K562 (cell line): ENCODE data around the gene OR2V2. TPM values are rescaled to one million over a fixed set of nuclear protein-coding genes. Genes with fewer than 3 reads are reported as not detected.
A peak's percentile ranks its signal among the peaks of the same experiment; 100 is the strongest.

ENCODE experiments used
- ATF7 ChIP-seq: fragments of 450-650 bp; IDR thresholded peaks from 2 replicates; pipeline ENCODE4 v1.7.1; 2014; ENCODE audit warnings: mild to moderate bottlenecking, moderate library complexity
- BDP1 ChIP-seq: IDR thresholded peaks from 3 replicates; pipeline ENCODE4 v1.6.1; 2011; ENCODE audit not compliant: insufficient read length, insufficient read depth
- HDAC6 ChIP-seq: IDR thresholded peaks from 2 replicates; pipeline ENCODE4 v1.6.1; 2012; ENCODE audit warnings: low read depth, mild to moderate bottlenecking, control low read depth, inconsistent platforms, low read length, moderate library complexity
- ILF3 ChIP-seq: fragments of 450-650 bp; IDR thresholded peaks from 2 replicates; pipeline ENCODE4 v1.6.1; 2018; ENCODE audit warnings: antibody characterized with exemption, mild to moderate bottlenecking, moderate library complexity, borderline replicate concordance
- KLF10 ChIP-seq: fragments of 250-450 bp; sonication (Bioruptor Pico); IDR thresholded peaks from 2 replicates; pipeline ENCODE4 v1.6.1; 2021; ENCODE audit warnings: matching md5 sums
- KLF13 ChIP-seq: fragments of 450-650 bp; IDR thresholded peaks from 2 replicates; pipeline ENCODE4 v1.6.1; 2016; ENCODE audit warnings: missing genetic modification characterization, low read depth, mild to moderate bottlenecking, missing compliant biosample characterization, moderate library complexity, borderline replicate concordance
- MGA ChIP-seq: fragments of 450-650 bp; IDR thresholded peaks from 2 replicates; pipeline ENCODE4 v1.6.1; 2016; ENCODE audit warnings: mild to moderate bottlenecking, moderate library complexity
- NR0B1 ChIP-seq: fragments of 450-650 bp; IDR thresholded peaks from one replicate; pipeline ENCODE4 v1.6.1; 2018; ENCODE audit warnings: mild to moderate bottlenecking, moderate library complexity; ENCODE audit not compliant: partially characterized antibody
- NRF1 ChIP-seq, 2 experiments: fragments of 450-650 bp; IDR thresholded peaks in 1 of 2; conservative IDR thresholded peaks in 1 of 2; 2 replicates each; pipeline ENCODE4 v1.6.1; 2014; ENCODE audit warnings: mild to moderate bottlenecking in 2 of 2
- NUFIP1 ChIP-seq: fragments of 450-650 bp; IDR thresholded peaks from 2 replicates; pipeline ENCODE4 v1.6.1; 2018; ENCODE audit not compliant: partially characterized antibody
- RBBP5 ChIP-seq: fragments of 200-600 bp; sonication (generic); IDR thresholded peaks from 2 replicates; pipeline ENCODE4 v1.6.1; 2012; ENCODE audit warnings: borderline replicate concordance, mild to moderate bottlenecking, low read length, control low read depth, inconsistent platforms; ENCODE audit not compliant: insufficient read depth, poor library complexity, severe bottlenecking
- RBM25 ChIP-seq: fragments of 200-400 bp; formaldehyde crosslinking; IDR thresholded peaks from 2 replicates; pipeline ENCODE4 v1.6.1; 2018; ENCODE audit warnings: low read length, low read depth, moderate library complexity; ENCODE audit not compliant: severe bottlenecking
- SRSF7 ChIP-seq: fragments of 200-400 bp; formaldehyde crosslinking; optimal IDR thresholded peaks from 2 replicates; pipeline ENCODE3; 2017; ENCODE audit warnings: mild to moderate bottlenecking, low read depth, low read length
- ZNF57 ChIP-seq: fragments of 450-650 bp; formaldehyde crosslinking; IDR thresholded peaks from 2 replicates; pipeline ENCODE4 v1.4.0; 2020; ENCODE audit warnings: mild to moderate bottlenecking, moderate library complexity
- ZNF764 ChIP-seq: fragments of 250-450 bp; sonication (Bioruptor Pico); IDR thresholded peaks from 2 replicates; pipeline ENCODE4 v1.4.0; 2020; ENCODE audit warnings: low read depth, mild to moderate bottlenecking, moderate library complexity
- polyA plus RNA-seq, 8 experiments: library from polyadenylated mRNA; depleted of rRNA in 4 of 8; stranded (reverse) in 5 of 8; unstranded in 3 of 8; fragments of >200 nt; fragmentation: Nextera tagmentation in 2 of 8; fragmentation: Illumina TruSeq in 1 of 8; extraction: Ambion mirVana in 2 of 8; extraction: Trizol in 1 of 8; gene quantifications; 2 replicates each; pipeline versions ENCODE4 v1.2.1 to v1.2.3, GENCODE V29; 2011 to 2014; ENCODE audit warnings: inconsistent platforms in 1 of 8, missing spikeins in 1 of 8
- total RNA-seq, 7 experiments: library from RNA; depleted of rRNA in 6 of 7; stranded (reverse); fragments of >200 nt in 6 of 7; fragmentation: Illumina TruSeq in 2 of 7; extraction: Trizol in 2 of 7; gene quantifications; 2 replicates each; pipeline versions ENCODE4 v1.2.1 to v1.2.3, GENCODE V29; 2011 to 2021; ENCODE audit warnings: low replicate concordance in 1 of 7

Gene OR2V2
- total and polyA plus RNA-seq, 9 of the 15 experiments (the other 6 are each of a cell fraction or from before 2014, with no cell fraction given) = 0.01 TPM; not detected in 8

DNA sequence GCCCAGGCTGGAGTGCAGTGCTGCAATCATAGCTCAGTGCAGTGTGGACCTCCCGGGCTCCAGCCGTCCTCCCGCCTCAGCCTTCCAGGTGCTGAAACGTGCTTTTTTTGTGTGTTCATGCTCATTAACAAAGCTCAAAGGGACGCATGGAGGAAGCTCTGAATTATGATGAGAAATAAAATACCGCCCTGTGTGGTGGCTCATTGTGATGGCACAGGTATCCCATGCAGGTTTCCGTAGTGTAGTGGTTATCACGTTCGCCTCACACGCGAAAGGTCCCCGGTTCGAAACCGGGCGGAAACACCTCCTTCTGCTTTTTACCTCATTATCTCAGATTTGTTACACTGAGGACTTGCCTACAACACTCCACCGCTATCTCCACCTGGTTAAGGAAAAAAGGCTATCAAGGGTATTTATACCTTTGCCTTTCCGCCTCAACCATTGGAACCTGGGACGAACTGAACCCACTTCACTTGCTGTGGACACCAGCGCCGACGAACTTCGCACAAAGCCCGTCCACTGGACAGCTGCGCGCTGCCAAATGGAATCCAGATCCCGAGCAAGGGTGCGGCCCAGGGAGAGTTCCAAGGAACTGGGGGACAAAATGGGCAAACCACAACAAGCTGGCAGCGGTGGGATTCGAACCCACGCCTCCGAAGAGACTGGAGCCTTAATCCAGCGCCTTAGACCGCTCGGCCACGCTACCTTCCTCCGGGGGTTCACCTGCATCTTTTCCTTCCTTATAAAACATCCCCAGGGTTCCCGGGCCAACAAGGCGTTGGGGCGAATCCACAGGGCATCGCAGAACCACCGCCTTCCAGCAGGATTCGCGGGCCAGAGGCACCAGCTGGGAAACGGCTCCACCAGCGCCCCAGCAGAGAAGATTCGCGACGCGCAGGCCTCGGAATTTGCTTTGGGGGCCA is 26.3 kb downstream of the OR2V2 start (continued):
- TF ChIP-seq ZNF764 (CRISPR knock-in tag) (no peak), SRSF7 (no peak), KLF13 (tag) (no peak), MGA (peak; percentile 67), ILF3 (no peak), ATF7 (no peak), NR0B1 (no peak), RBM25 (no peak), ZNF57 (CRISPR knock-in tag) (no peak), HDAC6 (no peak), BDP1 (peak; percentile 38), RBBP5 (no peak), NRF1 (conservative IDR thresholded peaks at IDR 0.05 in 1 of 2, IDR thresholded peaks at IDR 0.05 in 1 of 2) (no peak), NUFIP1 (no peak), KLF10 (CRISPR knock-in tag) (no peak)
